Measurements from ENCODE around the gene LYPD3.

LYPD3 gene

GRCh38 chr19:43430976-43431375, 34.4 kb downstream of the LYPD3 start:
- DNase-seq (ENCODE audit: low spot score), result no peak

DNA sequence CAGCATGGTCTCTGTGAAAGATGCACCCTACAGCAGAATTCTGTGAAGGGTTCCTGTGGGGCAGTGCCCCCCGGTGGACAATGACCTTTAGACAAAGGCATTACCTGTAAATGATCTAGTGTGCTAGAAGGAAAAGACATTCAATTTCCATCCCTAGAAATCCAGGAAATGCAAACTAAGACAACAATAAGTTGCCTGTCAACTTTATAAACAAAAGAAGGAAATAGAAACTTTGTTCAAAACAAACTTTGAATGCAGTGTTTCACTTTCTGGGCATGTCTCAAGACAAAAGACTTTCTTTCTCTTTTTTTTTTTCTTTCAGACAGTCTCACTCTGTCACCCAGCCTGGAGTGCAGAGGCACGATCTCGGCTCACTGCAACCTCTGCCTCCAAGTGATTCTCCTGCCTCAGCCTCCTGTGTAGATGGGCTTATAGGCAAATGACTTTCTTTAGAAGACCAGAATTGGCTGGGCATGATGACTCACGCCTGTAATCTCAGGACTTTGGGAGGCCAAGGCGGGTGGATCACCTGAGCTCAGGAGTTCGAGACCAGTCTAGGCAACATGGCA, 35.2 kb downstream of the LYPD3 start:
- DNase-seq (ENCODE audit: low spot score), result no peak

DNA sequence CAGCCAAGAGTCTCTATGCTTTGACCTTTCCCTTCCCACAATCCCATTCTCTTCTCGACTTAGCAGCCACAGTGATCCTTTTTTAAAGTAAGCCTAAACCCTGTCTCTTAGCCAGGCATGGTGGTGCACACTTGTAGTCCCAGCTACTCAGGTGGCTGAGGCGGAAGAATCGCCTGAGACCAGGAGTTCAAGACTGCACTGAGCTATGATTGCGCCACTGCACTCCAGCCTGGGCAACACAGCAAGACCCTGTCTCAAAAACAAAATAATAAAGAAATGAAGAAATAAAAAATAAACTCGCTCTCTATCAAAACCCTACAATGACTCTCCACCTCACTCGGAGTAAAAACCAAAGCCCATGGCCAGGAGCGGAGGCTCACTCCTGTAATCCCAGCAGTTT, 36.0 kb downstream of the LYPD3 start:
- DNase-seq (ENCODE audit: low spot score), result no peak

GRCh38 chr19:43425567-43426392, 39.6 kb downstream of the LYPD3 start:
- DNase-seq (ENCODE audit: low spot score), result no peak

DNA sequence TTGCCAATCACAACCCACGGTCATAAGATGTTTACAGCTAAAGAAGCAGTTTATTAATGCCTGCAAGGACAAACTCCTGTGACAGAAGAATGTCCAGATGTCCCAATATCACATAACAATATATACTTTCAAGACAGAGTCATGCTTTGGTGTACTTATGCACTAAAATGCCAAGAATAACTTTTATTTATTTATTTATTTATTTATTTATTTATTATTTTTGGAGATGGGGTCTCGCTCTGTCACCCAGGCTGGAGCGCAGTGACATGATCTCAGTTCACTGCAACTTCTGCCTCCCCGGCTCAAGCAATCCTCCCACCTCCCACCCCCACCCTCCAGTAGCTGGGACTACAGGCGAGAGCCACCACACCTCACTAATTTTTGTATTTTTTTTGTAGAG, 41.6 kb downstream of the LYPD3 start:
- DNase-seq (ENCODE audit: low spot score), result no peak

GRCh38 chr19:43422689-43423066, 42.7 kb downstream of the LYPD3 start:
- DNase-seq (ENCODE audit: low spot score), result no peak

DNA sequence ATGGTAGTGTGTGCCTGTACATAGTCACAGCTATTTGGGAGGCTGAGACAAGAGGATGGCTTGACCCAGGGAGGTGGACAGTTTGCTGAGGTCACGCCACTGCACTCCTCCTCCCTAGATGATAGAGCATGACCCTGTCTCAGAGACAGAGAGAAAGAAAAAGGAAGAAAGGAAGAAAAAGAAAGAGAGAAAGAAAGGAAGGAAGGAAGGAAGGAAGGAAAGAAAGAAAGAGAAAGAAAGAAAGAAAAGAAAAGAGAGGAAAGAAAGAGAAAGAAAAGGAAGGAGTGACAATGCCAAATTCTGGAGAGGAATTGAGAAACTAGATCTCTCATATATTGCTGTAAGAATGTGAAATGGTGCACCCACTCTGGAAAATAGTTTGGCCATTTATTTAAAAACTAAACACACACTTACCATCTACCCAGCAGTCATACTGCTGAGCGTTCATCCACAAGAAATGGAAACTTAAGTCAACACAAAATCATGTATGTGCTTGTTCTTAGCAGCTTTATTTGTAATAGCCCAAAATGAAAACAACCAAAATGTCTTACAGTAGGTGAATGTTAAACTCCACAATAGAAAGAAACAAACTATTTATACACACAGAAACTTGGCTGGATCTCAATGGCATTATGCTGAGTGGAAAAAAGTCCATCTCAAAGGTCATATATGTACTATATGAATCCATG, 43.3 kb downstream of the LYPD3 start:
- DNase-seq (ENCODE audit: low spot score), result no peak

DNA sequence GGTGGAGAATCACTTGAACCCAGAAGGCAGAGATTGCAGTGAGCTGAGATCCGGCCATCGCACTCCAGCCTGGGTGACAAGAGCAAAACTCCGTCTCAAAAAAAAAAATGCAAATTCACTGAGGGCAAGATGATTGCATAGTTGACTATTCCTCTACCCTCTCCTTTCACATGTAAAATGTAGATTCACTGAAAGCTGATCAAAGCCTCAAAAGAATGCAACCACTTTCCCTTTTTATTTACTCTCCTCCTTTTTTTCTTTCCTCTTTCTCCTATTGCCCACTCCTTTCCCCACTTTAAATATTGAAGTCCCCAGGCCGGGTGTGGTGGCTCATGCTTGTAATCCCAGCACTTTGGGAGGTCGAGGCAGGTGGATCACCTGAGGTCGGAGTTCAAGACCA, 44.5 kb downstream of the LYPD3 start:
- DNase-seq (ENCODE audit: low spot score), result no peak

DNA sequence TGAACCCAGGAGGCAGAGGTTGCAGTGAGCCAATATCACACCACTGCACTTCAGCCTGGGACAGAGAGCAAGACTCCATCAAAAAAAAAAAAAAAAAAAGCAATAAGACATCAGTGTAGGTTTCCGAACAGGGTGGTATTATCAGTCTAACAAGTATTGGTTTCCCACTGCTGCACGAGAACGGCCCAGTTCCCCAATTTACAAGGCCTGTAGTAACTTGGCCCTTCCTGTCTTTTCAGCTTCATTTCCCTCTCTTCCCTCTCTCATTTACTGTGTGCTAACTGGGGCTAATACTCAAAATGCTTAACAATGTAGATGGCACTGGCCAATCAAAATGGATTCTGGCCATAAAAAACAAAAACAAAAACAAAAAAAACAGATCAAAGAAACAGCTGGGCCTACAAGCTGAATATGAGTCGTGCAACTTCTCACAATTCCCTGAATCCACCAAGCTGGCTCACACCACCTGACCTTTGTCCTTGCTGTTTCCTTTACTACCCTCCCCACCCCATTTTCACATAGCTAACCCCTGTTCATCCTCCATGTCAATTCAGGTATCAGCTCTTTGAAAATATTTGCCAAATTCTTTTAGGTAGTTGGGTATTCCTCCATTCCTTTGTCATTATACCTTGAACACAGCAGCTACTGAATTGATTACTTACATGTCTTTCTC, 48.3 kb downstream of the LYPD3 start:
- DNase-seq (ENCODE audit: low spot score), result no peak

GRCh38 chr19:43414554-43414953, 50.9 kb downstream of the LYPD3 start, which contains the start of gene TEX101:
TSS of gene TEX101 (plus strand) at chr19:43414890. CDS start at chr19:43415920, 1,030 bp downstream.
- no peak for DNase-seq (ENCODE audit: low spot score)

GRCh38 chr19:43412441-43412840, 53.0 kb downstream of the LYPD3 start:
- no peak for DNase-seq (ENCODE audit: low spot score)

Data from CD4-positive, alpha-beta T cell treated with Interleukin-2 at 100 ng/mL for 4 hours (primary cell).